NCI-H1048 (cell line): Measurements from ENCODE around the gene SLC22A14.
"Not testable (repeated sequence)": the region's sequence is repeated elsewhere in the genome, so short reads cannot be mapped to it uniquely, and the experiment has no call there.

Experiments
- DNase-seq: peaks from one replicate; lab custom pipeline; 2025; lab: John Stamatoyannopoulos, UW

Gene SLC22A14

DNA sequence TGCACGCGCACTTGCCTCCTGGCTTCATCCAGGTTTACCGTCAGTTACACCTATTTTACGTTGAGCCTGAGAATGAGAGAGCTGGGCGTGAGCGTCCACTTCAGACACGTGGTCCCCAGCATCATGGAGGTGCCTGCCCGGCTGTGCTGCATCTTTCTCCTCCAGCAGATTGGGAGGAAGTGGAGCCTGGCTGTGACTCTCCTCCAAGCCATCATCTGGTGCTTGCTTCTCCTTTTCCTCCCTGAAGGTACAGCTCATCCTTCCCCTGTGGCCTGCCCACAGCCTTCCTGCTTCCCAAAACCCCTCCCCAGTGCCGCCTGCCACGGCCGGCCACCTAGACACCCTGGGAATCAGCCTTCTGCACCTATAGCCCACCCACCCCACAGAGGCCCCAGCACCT lies 31.6 kb downstream of the SLC22A14 start:
- DNase-seq, result no peak

DNA sequence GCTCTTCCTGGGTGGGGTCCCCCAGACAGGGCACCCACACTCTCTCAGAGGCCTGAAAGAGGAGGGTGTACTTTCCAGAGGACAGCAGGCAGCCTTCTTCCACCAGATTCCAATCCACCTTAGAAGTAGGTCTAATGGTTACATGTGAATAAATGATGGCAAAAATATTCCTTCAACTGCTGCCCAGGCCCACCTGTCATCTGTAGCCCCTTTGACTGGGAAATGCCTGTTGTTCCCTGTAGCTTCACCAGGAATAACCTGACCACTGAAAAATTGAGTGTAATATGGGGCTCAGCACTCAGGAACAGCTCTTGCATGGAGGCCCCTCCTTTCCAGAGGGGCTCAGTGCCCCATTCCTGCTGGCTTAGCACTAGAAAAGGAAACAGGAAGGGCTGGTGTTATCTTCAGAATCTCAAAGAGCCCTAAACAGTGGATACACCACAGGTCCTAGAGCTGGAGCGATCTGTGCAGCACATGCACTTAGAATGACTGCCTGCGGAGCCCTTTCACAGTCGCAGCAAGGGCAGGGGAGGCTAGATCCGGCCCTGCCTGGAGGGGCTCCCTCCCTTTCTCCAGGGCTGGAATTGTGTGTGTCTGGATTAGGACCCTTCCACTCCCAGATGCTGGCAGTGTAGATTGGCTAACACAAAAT lies 32.1 kb downstream of the SLC22A14 start:
- DNase-seq, result no peak

DNA sequence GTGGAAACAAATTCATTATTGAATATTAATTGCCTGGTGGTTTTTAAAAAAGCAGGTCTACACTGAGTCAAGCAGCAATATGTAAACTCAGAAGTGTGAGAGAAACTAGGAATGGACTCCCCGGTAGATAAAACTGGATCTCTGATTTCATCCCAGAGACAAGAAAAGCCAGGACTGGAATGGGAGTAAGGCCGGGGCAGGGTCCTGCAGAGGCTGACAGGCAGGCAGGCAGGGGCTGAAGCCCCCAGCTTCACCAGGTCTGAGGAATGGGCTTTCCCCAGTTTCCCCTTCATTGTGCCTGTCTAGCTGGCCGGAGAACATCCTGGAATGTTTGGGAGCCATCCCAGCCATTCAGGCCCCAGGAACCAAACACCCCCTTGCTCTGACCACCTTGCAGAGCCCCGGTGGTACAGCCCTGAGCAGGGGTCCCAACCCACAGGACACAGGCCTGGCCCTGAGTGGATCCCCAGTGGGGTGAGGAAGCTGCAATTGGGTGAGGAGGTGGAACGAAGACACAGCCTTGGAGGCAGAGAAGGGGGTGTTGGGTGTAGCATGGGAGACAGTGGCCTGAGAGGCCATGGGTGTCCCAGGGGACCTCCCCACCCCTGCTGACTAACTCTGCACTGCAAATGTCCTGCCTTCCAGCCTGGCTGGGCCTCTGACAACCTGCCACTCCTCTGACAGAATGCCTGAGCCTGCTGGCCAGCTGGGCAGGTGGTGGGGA lies 32.8 kb downstream of the SLC22A14 start:
- DNase-seq, result no peak

DNA sequence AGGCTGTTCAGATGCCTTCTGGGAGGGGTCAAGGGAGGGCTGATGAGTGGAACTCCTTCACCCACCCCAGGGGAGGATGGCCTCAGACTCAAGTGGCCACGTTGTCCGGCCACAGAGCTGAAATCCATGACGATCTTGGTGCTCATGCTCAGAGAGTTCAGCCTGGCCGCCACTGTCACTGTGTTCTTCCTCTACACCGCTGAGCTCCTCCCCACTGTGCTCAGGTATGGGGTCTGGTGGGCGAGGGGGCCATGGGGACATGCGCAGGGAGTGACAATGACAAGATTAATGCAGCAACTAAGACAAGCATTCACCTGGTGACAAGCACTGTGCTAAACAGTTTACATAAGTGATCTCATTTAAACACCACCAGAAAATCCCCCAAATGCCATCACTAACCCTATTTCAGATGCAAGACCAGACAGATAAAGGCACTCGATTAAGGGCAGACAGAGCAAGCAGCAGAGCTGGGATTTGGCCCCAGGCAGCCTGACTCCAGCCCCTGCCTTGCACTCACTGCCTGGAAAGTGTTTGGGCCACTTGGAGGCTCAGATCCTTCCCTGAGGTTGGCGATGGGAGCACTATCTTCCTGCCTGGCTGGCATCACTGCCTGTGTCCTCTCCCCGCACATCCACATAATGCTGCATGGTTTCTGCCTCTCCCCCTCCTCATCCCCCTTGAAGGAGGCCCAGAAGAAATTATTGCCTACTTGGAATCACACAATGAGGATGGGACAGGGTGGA lies 33.6 kb downstream of the SLC22A14 start:
- no peak for DNase-seq

DNA sequence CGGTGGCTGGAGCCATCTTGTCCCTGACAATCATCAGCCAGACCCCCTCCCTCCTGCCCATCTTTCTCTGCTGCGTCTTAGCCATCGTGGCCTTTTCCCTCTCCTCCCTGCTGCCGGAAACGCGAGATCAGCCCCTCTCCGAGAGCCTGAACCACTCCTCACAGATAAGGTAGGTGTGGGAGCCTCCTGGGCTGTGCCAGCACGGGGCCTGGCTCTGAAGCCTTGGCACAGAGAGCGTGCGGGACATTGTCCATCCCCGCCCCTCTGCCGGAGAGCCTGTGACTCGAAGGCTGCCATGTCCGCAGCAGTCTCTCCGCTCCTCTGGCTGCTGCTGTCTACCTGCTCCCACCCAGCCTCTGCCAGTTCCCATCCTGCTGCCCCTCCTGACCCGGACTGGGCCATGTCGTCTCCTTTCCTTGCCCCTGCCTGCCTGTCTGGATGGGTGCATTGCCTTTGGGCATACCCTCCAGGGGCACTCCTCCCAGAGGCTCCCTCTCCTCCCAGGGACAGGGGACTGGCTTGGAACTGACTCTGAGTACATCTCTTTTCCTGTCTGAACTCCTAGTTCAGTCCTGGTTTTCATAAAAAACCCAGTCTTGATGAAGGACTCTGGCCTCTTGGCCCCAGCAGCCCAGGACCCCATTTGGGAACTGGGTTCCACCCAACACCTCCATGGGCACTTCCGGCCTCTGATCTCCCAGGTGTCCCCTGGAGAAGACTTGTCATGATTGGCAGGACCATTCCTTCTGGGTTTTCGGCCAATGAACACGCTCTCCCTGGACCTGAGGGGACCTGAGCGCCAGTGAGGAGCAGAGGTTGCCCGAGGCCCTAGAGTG lies 34.5 kb downstream of the SLC22A14 start:
- DNase-seq, result no peak

DNA sequence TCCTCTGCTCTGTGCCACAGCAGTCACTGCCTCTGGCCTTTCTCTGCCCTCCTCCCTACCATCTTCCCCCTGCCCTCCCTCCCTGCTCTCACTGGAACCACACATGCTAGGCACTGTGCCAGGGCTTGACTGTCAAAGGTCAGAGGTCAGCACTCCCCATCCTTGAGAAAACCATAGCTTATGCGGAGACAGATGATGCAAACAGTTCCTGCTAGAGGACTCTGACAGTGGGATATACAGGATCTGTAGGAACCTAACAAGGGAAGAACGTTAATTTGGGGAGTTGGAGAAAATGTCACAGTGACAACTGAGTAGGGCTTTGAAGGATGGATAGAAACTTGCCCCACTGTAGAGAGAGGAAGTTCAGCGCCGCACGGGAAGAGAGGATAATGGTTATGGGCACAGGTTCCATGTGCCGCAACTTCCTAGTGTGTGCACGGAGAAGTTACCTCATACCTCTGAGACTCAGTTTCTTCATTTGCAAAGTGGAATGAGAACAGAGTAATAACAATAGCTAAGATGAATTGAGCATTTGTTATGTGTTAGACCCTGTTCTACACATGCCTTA lies 35.2 kb downstream of the SLC22A14 start:
- no peak for DNase-seq

DNA sequence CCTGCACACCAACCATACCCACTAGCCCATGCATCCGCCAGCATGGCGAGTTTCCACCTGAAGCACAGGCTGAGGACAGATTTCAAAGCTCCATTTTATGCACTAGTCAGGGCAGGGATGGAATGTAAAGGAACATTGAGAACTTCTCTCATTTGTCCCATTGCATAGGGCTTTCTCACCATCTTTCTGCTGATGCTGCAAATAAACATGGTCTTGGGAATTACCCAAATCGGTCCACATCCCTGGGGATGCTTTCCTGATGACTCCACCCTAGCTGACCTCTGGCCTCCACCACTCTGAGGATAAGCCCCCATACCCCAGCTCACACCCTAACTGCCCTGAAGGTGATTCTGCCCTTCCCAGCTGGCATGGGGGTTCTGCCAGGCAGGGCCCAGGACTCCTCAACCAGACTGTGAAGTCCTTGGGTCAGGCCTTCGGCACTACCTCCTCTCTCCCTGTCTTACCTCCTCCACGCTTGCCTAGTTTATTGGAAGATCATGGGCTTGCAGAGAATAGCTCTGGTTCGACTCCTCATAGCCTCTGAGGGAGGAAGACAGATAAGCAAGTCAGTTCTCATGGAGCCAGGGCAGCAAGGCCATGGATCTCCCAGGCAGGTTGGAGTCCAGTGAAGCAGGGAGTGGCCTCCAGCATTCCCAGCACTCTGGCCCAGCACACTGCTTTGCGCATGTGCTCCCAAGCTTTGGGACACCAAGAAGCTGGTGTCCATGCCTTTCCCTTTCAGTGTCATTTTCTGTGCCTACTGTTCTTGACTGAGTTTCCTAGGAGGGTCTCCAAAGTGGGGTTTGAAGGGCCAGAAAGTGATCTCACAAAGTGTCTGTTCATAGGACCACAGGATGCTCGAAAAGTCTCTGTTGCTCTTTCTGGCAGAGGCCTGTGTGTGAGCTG lies 36.9 kb downstream of the SLC22A14 start:
- no peak for DNase-seq

DNA sequence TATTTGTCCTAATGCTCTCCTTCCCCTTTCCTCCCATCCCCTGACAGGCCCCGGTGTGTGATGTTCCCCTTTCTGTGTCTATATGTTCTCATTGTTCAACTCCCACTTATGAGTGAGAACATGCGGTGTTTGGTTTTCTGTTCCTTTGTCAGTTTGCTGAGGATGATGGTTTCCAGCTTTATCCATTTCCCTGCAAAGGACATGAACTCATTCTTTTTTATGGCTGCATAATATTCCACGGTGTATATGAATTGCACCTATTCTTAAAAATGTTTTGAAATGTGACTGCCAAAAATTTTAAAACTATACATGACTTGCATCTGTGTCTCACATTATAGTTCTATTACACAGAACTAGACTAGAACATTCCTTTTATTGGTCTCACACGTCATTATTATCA lies 38.5 kb downstream of the SLC22A14 start:
- DNase-seq, result not testable (repeated sequence)

DNA sequence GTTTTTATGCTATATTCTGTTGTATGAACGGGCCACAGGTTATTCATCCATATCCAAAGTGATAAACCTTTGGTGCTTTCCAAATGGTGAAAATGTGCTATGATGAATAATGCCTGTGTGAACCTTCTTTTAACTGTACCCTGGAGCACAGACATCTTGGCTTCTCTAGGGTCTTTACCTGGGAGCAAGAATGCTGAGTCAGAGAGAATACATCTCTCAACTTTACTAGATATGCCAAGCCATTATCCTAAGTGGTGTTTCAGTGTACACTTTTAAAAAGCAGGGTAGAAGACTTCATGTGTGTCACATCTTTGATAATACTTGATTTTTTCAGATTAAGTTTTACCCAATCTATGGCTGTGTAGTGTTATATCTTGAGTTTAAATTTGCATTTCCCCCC lies 41.0 kb downstream of the SLC22A14 start:
- no peak for DNase-seq

DNA sequence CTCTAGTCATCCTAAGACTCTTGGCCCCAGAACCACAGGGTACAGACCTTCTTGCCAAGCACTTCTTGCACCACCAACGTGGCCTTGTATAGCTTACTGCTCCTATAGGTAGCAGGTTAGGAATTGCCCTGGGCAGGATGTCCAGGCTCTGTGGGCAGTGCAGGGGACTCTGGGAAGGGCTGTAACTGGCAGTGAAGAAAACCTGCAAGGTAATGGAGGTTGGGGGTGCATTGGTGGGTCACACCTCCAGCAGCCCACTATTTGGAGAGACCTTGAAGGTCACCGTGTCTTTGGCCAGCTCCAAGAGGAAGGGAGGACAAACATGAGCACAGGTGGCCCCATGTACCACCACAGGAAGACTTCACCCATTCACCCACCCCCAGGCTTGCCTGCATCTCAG lies 43.2 kb downstream of the SLC22A14 start:
- DNase-seq, result no peak

DNA sequence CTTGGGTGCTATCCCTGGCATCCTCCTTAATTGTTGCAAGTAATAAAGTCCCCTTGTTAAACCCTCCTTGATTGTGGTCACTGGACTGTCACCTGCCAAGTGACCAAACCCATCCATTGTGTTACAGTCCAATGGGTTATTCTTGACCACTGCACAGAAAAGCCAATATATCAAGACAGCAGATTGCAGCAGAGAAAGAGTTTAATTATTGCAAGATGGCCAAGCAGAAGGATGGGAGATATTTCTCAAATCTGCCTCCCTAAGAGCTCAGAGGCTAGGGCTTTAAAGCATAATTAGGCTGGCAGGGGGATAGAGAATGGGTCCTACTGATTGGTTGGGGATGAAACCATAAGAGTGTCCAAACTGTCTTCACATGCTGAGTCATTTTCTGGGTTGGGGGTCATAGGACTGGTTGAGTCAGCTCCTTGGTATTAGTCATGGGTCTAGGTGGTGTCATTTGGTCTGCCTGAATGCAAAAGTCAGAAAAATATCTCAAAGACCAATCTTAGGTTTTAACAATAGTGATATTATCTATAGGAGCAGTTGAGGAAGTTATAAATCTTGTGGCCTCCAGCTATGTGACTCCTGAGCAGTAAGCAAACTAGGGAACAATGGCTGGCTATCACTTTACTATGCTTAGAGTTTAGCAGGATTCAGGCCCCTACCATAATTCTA lies 45.4 kb downstream of the SLC22A14 start:
- no peak for DNase-seq

DNA sequence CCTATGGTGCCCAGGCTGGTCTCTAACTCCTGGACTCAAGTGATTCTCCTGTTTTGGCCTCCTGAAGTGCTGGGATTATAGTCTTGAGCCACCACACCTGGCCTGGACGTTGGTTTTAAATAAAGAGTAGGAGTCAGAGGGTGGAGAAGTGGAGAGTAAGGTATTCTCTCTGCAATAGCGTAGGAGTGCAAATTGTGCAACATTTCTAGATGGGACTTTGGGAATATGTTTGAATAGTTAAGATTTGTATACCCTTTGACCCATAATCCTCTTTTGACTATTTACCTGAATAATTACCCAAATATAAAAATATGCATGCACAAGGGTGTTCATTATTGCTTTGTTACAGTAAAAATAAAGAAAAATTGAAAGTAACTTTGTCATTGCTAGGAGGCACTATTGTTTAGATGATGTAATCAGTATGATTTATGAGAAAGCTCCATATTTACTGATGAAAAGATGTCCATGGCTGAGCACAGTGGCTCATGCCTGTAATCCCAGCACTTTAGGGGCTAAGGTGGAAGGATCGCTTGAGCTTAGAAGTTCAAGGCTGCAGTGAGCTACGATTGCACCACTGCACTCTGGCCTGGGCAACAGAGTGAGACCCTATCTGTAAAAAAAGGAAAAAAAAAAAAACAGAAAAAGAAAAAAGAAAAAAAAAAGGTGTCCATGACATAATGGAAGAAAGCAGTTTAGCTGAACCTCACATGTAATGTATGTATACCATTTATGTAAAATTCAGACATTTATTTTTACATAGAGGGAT lies 49.3 kb downstream of the SLC22A14 start:
- no peak for DNase-seq

DNA sequence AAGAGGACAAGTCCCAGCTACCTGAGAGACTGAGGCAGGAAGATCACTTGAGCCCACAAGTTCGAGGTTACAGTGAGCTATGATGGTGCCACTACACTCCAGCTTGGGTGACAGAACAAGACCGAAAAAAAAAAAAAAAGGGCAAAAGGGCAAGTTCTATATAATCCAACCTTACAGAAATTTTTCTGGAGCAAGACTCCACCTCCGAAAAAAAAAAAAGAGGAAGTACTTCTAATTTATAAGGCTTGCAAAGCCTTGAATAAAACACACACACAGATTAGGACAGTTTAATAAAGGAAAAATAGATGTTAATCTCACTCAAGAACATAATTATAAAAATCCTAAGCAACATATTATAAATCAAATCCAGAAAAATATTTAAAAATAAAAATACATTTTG lies 50.1 kb downstream of the SLC22A14 start:
- DNase-seq, result no peak

DNA sequence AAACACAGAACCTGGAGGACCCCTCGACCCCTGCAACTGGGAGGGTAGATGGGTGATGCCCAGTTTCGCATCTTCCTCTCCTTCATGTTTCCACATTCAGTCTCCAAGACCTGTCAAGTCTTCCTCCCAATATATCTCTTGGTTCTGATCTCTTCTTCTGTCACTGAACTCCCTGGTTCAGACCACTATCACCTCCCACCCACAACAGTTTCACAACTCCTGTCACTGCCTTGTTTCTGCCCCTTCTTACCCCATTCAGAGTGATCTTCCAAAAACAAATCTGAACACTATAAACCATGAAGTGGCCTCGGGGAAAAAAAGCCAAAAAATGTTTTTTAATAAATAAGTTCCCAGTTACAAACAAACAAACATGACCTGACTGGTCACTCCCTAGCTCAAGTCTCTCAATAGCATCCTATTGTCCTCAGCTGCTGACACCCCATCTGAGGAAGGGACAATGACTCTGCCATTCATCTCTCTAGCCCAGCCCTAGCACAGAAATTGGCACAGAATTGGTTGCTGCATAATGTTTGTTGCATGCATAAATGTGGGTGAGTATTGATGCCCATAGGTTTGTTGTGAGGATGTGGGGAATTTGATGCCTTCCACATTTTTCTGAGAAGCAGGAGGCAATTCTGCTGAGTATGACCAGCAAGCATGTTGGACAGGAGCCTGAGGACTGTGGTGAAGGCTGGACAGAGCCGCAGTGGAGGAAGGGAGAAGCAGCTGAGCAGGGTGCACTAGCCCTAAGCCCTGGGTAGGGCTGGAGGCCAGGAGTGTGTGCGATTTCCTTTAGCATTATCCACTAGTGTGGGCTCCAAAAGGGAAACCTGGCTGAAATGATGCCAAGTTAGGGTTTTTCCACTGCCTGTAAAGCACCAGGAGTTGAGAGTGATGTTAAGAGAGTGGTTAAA lies 52.3 kb downstream of the SLC22A14 start:
- DNase-seq, result no peak

DNA sequence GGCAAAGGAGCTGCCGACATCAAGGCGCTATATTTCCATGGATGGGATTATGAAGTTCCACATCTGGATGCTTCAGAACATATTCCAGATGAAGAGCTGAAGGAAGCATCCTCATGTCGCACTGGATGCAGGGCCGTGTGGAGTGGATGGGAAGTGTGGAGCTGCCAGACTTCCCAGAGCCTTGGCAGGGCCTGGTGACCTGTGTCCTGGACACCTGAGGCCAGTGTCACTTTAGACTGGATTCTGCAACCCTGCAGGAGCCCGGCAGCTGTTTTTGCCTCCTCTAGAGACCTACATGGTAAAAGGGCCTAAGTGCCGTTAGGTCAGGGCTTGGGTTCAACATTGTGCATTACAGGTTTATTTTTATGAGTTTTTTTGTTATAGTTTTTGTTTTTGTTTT lies 53.2 kb downstream of the SLC22A14 start:
- no peak for DNase-seq

DNA sequence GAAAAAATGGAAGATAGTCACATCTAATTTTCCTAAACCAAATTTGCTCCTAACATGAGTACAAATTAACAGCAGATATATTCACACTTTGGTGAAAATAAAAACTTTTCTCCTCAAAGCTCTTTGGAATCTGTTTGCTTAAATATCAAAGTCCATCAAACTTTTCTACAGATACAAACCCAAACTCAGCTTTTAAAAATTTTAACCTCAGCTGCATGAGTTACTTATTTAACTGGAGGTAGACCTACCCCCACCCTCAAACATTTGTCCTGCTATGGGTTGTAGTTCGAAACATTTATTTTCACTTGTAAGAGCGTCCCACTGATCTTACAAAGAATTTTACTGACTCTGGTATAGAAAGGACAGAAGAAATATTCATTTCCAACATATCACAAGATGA lies 55.6 kb downstream of the SLC22A14 start:
- DNase-seq, result no peak

DNA sequence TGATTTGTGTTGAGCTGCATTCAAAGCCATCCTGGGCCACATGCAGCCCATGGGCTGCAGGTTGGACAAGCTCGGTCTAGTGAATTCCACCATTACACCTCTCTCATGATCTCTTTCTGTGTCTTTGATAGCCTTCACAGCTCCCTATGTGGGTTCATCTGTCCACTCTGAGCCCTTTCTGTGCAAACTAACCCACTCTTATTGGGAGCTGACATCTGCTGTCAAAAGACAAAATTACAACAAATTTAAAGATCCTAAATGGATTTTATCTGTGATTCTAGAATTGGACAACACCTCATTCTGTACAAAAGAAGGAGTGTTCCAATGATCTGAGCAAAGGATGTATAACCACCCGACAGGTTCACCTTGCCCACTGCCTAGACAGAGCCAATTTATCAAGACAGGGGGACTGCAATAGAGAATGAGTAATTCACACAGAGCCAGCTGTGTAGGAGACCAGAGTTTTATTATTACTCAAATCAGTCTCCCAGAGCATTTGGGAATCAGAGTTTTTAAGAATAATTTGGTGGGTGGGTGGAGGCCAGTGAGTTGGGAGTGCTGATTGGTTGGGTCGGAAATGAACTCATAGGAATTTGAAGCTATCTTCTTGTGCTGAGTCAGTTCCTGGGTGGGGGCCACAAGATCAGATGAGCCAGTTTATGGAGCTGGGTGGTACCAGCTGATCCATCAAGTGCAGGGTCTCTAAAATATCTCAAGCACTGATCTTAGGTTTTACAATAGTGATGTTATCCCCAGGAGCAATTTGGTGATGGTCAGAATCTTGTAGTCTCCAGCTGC lies 61.9 kb downstream of the SLC22A14 start:
- no peak for DNase-seq
